ENCODE data around the gene MED31.

MED31 gene

DNA sequence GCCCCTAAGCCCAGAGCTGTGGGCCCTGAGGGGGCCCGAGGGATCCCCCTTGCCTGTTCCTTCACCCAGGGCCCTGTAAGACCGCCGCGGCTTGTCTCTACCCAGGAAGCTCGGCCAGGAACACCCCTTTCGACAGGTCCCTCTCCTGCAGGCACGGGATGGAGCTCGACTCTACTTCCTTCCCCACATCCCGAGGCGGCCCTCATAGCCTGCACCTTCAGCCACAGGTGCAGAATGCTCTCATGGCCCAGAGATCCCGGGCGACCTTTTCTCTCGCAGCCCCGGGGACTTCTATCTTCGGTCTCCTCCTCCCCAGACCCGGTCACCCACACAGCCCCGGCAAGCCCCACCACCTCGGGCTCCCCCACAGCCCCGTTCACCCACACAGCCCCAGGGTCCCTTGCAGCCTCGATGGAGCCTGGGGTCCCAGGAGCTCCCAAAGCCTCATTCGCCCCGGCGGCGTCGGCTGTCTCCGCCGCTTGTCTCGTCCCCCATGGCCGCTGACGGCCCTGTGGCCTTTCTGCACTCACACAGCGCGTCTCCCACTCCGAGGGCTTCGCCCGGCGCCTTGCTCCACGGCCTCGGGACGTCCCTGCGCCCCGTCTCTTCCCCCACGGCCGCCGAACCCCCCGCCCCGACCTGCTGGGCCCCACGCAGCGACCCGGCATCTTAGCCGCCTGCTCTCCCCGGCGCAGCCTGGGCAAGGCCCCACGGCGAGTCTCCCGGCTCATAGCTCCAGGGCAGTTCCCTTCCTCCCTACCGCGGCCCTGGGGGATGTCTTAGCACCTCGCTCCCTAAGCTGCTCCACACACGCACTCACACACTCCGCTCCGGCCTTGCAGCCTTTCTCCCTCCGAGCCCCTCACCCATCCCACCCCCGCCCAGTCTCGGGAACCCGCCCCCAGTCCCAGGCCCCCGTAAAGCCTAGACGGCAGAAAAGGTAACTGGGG lies 11.5 kb downstream of the MED31 start:
- no peaks in the 10 kb centered on the region for H3K9me3 ChIP-seq (replicated peaks; ENCODE audit: insufficient read depth, low read length)
- no peaks in the 10 kb centered on the region for H3K27me3 ChIP-seq (replicated peaks; ENCODE audit: insufficient read depth, low read length)
- H3K4me3 ChIP-seq (ENCODE audit: low read length): peak overlapping the region; percentile 75
- TF ChIP-seq, protein P1, sequence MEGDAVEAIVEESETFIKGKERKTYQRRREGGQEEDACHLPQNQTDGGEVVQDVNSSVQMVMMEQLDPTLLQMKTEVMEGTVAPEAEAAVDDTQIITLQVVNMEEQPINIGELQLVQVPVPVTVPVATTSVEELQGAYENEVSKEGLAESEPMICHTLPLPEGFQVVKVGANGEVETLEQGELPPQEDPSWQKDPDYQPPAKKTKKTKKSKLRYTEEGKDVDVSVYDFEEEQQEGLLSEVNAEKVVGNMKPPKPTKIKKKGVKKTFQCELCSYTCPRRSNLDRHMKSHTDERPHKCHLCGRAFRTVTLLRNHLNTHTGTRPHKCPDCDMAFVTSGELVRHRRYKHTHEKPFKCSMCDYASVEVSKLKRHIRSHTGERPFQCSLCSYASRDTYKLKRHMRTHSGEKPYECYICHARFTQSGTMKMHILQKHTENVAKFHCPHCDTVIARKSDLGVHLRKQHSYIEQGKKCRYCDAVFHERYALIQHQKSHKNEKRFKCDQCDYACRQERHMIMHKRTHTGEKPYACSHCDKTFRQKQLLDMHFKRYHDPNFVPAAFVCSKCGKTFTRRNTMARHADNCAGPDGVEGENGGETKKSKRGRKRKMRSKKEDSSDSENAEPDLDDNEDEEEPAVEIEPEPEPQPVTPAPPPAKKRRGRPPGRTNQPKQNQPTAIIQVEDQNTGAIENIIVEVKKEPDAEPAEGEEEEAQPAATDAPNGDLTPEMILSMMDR (IDR thresholded peaks at IDR 0.05; ENCODE audit: low read length): no peak
- TF ChIP-seq EZH2phosphoT487 (IDR thresholded peaks at IDR 0.05; ENCODE audit: low read length): no peak
- no peak for TF ChIP-seq EZH2 (optimal IDR thresholded peaks at IDR 0.05; ENCODE audit: low read depth, low read length)
- H3K79me2 ChIP-seq (ENCODE audit: low read length): peaks cover 43% of the 10 kb centered on the region
- peak overlapping the region; percentile 93 for H3K9ac ChIP-seq (ENCODE audit: low read length)
- H3K4me1 ChIP-seq (ENCODE audit: low read length): peaks cover 13% of the 10 kb centered on the region; the same call in 1 of the 2 replicates
- no peaks in the 10 kb centered on the region for H3K9me2 ChIP-seq (replicated peaks; ENCODE audit: insufficient read depth, low read length)
- H3F3A ChIP-seq (ENCODE audit: insufficient read depth, low read length): peaks cover 5% of the 10 kb centered on the region
- peak overlapping the region; percentile 95 for H2AFZ ChIP-seq (ENCODE audit: low read length)
- H3K27ac ChIP-seq (ENCODE audit: low read length): peak overlapping the region; percentile 91; the same call in 1 of the 2 replicates
- no peaks in the 10 kb centered on the region for H4K20me1 ChIP-seq (ENCODE audit: insufficient read depth, low read length)
- no peaks in the 10 kb centered on the region for H3K36me3 ChIP-seq (replicated peaks; ENCODE audit: insufficient read depth, low read length)
- DNase-seq: peak; percentile 19
- H3K4me2 ChIP-seq (ENCODE audit: low read depth, low read length): peak overlapping the region; percentile 70

DNA sequence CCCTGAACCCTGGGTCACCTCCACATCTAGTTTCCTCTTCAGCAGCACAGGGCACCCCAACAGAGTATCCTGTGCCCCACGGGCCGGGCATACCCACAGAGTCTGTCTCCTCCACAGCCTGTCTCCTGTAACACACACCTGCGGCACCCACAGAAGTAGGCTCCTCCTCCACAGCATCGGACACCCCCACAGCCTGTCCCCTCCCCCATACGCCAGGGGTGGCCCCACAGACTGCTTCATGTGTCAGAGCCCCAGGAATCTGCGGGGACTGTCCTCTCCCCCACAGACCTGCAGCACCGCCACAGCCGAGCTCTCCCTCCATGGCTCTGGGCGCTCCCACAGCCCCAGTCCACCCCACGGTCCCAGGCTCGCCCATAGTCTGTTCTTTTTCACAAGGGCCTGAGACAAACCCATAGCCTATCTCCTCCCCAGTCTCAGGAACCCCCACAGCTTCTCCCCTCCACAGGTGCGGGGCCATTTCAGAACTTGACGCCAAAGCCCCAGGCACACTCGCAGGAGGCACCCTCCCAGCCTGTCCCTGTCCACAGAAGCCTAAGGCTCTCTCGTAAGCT lies 12.3 kb downstream of the MED31 start:
- H3F3A ChIP-seq (ENCODE audit: insufficient read depth, low read length): peaks cover 5% of the 10 kb centered on the region
- peaks cover 13% of the 10 kb centered on the region; the same call in 1 of the 2 replicates for H3K4me1 ChIP-seq (ENCODE audit: low read length)
- H4K20me1 ChIP-seq (ENCODE audit: insufficient read depth, low read length): no peaks in the 10 kb centered on the region
- no peaks in the 10 kb centered on the region for H3K36me3 ChIP-seq (replicated peaks; ENCODE audit: insufficient read depth, low read length)
- DNase-seq: no peak
- H3K4me2 ChIP-seq (ENCODE audit: low read depth, low read length): peak overlapping the region; percentile 70
- peak overlapping the region; percentile 95 for H2AFZ ChIP-seq (ENCODE audit: low read length)
- H3K27ac ChIP-seq (ENCODE audit: low read length): no peak overlapping the region
- H3K4me3 ChIP-seq (ENCODE audit: low read length): peak overlapping the region; percentile 75
- H3K79me2 ChIP-seq (ENCODE audit: low read length): peaks cover 37% of the 10 kb centered on the region
- no peaks in the 10 kb centered on the region for H3K9me2 ChIP-seq (replicated peaks; ENCODE audit: insufficient read depth, low read length)
- TF ChIP-seq EZH2 (optimal IDR thresholded peaks at IDR 0.05; ENCODE audit: low read depth, low read length) (no peak), EZH2phosphoT487 (IDR thresholded peaks at IDR 0.05; ENCODE audit: low read length) (no peak)
- H3K27me3 ChIP-seq (replicated peaks; ENCODE audit: insufficient read depth, low read length): no peaks in the 10 kb centered on the region
- H3K9me3 ChIP-seq (replicated peaks; ENCODE audit: insufficient read depth, low read length): no peaks in the 10 kb centered on the region
- peak overlapping the region; percentile 93; the same call in 1 of the 2 replicates for H3K9ac ChIP-seq (ENCODE audit: low read length)

DNA sequence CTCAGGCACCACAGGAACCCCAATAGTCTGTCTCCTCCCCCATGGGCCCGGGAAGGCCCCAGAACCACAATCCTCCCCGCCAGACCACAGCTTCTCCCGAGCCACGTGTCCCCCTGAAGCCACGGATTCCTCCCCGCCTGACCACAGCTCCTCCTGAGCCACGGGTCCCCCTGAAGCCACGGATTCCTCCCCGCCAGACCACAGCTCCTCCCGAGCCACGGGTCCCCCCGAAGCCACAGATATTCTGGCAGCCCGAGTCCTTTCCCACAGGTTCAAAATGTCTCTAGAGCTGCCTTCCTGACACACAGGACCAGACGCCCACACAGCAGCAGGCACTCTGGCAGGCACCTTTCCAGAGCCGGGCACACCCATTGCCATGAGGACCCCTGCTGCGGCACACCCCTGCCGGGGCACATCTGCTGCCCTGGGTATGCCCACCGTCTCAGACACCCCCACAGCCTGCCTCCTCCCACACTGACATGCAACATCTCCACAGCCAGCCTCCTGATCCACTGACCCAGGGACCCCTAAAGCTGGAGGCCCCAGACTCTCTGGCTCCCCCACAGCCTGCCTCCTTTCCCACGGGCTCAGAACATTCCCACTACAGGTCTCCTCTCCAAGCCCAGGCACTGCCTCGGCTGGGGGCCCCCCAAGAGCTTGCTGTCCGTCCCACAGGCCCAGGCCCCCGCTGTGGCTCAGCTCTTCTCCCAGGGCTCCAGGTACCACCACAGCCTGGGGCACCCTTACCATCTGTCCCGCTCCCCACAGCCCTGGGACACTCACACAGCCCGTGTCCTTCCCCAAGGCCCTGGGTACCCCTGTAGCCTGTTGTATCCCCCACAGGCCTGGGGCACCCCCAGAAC lies 13.1 kb downstream of the MED31 start:
- Histone ChIP-seq H3K79me2 (ENCODE audit: low read length) (peaks cover 30% of the 10 kb centered on the region), H3K9ac (ENCODE audit: low read length) (no peak overlapping the region), H3K9me3 (replicated peaks; ENCODE audit: insufficient read depth, low read length) (no peaks in the 10 kb centered on the region)

More for the DNA sequence above, 13.1 kb downstream of the MED31 start:
- H3K36me3 ChIP-seq (replicated peaks; ENCODE audit: insufficient read depth, low read length): no peaks in the 10 kb centered on the region
- H2AFZ ChIP-seq (ENCODE audit: low read length): no peak overlapping the region
- no peaks in the 10 kb centered on the region for H4K20me1 ChIP-seq (ENCODE audit: insufficient read depth, low read length)
- H3K4me1 ChIP-seq (ENCODE audit: low read length): peaks cover 13% of the 10 kb centered on the region; the same call in 1 of the 2 replicates
- H3K4me2 ChIP-seq (ENCODE audit: low read depth, low read length): no peak overlapping the region
- no peaks in the 10 kb centered on the region for H3K27me3 ChIP-seq (replicated peaks; ENCODE audit: insufficient read depth, low read length)
- H3K27ac ChIP-seq (ENCODE audit: low read length): no peak overlapping the region
- DNase-seq: no peak
- TF ChIP-seq EZH2phosphoT487 (IDR thresholded peaks at IDR 0.05; ENCODE audit: low read length) (no peak), EZH2 (optimal IDR thresholded peaks at IDR 0.05; ENCODE audit: low read depth, low read length) (no peak)
- TF ChIP-seq, protein P1 (IDR thresholded peaks at IDR 0.05; ENCODE audit: low read length): no peak
- peaks cover 5% of the 10 kb centered on the region for H3F3A ChIP-seq (ENCODE audit: insufficient read depth, low read length)
- no peaks in the 10 kb centered on the region for H3K9me2 ChIP-seq (replicated peaks; ENCODE audit: insufficient read depth, low read length)
- no peak overlapping the region for H3K4me3 ChIP-seq (ENCODE audit: low read length)

All from MM.1S (cell line).